ENCODE measurements around the gene FAM131B.

- TF ChIP-seq EZH2 (IDR thresholded peaks at IDR 0.05; ENCODE audit: borderline replicate concordance, low read length) (no peak), CTCF (conservative IDR thresholded peaks at IDR 0.05 in 1 of 2, IDR thresholded peaks at IDR 0.05 in 1 of 2; ENCODE audit: extremely low read depth in 1 of 2, insufficient read depth in 1 of 2, low read depth in 1 of 2, low read length in 2 of 2) (no peak)
Observed at GRCh38 chr7:143361552-143362130, 872 bp downstream of the FAM131B start.

Measured in mammary epithelial cell (primary cell).